Loucy (cell line): Measurements from ENCODE around the gene ARHGEF25.

Experiments
- EZH2phosphoT487 ChIP-seq: fragments of 200-600 bp; IDR thresholded peaks from 2 replicates; pipeline ENCODE4 v1.6.1; 2018; ENCODE audit warnings: antibody characterized with exemption, mild to moderate bottlenecking, moderate library complexity, borderline replicate concordance
- TF ChIP-seq, protein P1 (sequence below): fragments of 200-600 bp; sonication (generic); conservative IDR thresholded peaks from 2 replicates; pipeline ENCODE4 v1.5.1; 2014; ENCODE audit warnings: mild to moderate bottlenecking, antibody characterized with exemption, low read length

DNA sequence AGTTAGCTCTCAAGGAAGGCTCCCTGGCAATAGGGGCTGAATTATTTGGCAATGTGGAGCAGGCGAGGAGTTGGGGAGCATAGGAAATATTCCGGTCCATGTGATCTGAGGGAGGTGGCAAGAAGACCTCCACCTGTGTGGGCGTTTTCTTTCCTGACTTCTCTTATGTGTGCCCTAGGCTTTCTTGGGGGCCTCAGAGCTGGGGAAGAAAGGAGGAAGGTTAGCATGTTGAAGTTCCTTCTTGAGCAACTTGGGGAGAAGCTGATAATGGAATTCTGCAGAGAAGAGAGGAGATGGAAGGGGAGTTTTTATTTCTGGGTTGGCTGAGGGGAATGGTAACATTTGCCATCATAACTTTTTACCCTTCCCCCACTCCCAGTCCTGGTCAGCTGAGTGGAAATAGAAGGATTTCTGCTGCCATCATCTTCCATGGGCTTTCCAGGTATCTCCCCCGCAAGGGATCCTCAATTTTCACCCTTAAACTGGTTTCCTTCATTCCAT is 5.4 kb upstream of the ARHGEF25 start:
- TF ChIP-seq, protein P1, sequence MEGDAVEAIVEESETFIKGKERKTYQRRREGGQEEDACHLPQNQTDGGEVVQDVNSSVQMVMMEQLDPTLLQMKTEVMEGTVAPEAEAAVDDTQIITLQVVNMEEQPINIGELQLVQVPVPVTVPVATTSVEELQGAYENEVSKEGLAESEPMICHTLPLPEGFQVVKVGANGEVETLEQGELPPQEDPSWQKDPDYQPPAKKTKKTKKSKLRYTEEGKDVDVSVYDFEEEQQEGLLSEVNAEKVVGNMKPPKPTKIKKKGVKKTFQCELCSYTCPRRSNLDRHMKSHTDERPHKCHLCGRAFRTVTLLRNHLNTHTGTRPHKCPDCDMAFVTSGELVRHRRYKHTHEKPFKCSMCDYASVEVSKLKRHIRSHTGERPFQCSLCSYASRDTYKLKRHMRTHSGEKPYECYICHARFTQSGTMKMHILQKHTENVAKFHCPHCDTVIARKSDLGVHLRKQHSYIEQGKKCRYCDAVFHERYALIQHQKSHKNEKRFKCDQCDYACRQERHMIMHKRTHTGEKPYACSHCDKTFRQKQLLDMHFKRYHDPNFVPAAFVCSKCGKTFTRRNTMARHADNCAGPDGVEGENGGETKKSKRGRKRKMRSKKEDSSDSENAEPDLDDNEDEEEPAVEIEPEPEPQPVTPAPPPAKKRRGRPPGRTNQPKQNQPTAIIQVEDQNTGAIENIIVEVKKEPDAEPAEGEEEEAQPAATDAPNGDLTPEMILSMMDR = no peak
- no peak for TF ChIP-seq EZH2phosphoT487
